ENCODE results near the gene POLRMT. TPM values are rescaled to one million over a fixed set of nuclear protein-coding genes. Genes with fewer than 3 reads are reported as not detected.
"Not testable (repeated sequence)": the region's sequence is repeated elsewhere in the genome, so short reads cannot be mapped to it uniquely, and the experiment has no call there.

Gene POLRMT
- total RNA-seq, 1 donor from 2014 or later, result 71.1 TPM

- Mint-ChIP-seq H3K27ac (ENCODE audit: unreplicated experiment) (no peak overlapping the region), H3K4me1 (peaks cover 8% of the 10 kb centered on the region), H3K36me3 (ENCODE audit: low read depth) (no peaks in the 10 kb centered on the region), H3K4me3 (peak overlapping the region; percentile 78), H3K9me3 (no peaks in the 10 kb centered on the region), H3K27me3 (ENCODE audit: low read depth) (peaks cover 62% of the 10 kb centered on the region)
- DNase-seq (ENCODE audit: low read depth, low spot score), result peak; percentile 65
- TF ChIP-seq CTCF (conservative IDR thresholded peaks at IDR 0.05), result peak; percentile 62
Observed at GRCh38 chr19:588093-588740, 45.1 kb downstream of the POLRMT start.

GRCh38 chr19:585551-586110 lies 47.7 kb downstream of the POLRMT start:
- Mint-ChIP-seq H3K4me3 (peak overlapping the region; percentile 62), H3K27me3 (ENCODE audit: low read depth) (peaks cover 40% of the 10 kb centered on the region), H3K36me3 (ENCODE audit: low read depth) (no peaks in the 10 kb centered on the region), H3K9me3 (no peaks in the 10 kb centered on the region), H3K4me1 (peaks cover 8% of the 10 kb centered on the region), H3K27ac (ENCODE audit: unreplicated experiment) (no peak overlapping the region)
- DNase-seq (ENCODE audit: low read depth, low spot score), result no peak
- TF ChIP-seq CTCF (conservative IDR thresholded peaks at IDR 0.05), result no peak

GRCh38 chr19:585146-585545 lies 48.2 kb downstream of the POLRMT start:
- not testable (repeated sequence) for H3K9me3 Mint-ChIP-seq; H3K4me3 Mint-ChIP-seq; H3K36me3 Mint-ChIP-seq (ENCODE audit: low read depth); H3K4me1 Mint-ChIP-seq; H3K27ac Mint-ChIP-seq (ENCODE audit: unreplicated experiment); DNase-seq (ENCODE audit: low read depth, low spot score)
- H3K27me3 Mint-ChIP-seq (ENCODE audit: low read depth), result peaks cover 37% of the 10 kb centered on the region

GRCh38 chr19:584240-585001 lies 48.9 kb downstream of the POLRMT start:
- peak overlapping the region; percentile 59 for H3K4me3 Mint-ChIP-seq
- peak; percentile 80 for DNase-seq (ENCODE audit: low read depth, low spot score)
- peaks cover 8% of the 10 kb centered on the region for H3K4me1 Mint-ChIP-seq
- H3K27me3 Mint-ChIP-seq (ENCODE audit: low read depth), result peaks cover 37% of the 10 kb centered on the region
- peak; percentile 90 for TF ChIP-seq CTCF (conservative IDR thresholded peaks at IDR 0.05)
- H3K27ac Mint-ChIP-seq (ENCODE audit: unreplicated experiment), result no peak overlapping the region
- no peaks in the 10 kb centered on the region for H3K9me3 Mint-ChIP-seq
- no peaks in the 10 kb centered on the region for H3K36me3 Mint-ChIP-seq (ENCODE audit: low read depth)

- no peak for TF ChIP-seq CTCF (conservative IDR thresholded peaks at IDR 0.05)
- peaks cover 33% of the 10 kb centered on the region for H3K27me3 Mint-ChIP-seq (ENCODE audit: low read depth)
- no peak overlapping the region for H3K27ac Mint-ChIP-seq (ENCODE audit: unreplicated experiment)
- H3K36me3 Mint-ChIP-seq (ENCODE audit: low read depth), result no peaks in the 10 kb centered on the region
- H3K9me3 Mint-ChIP-seq, result no peaks in the 10 kb centered on the region
- peaks cover 8% of the 10 kb centered on the region for H3K4me1 Mint-ChIP-seq
- H3K4me3 Mint-ChIP-seq, result peak overlapping the region; percentile 59
- DNase-seq (ENCODE audit: low read depth, low spot score), result no peak
Observed at GRCh38 chr19:583968-584239, 49.4 kb downstream of the POLRMT start.
